ENCODE data around the gene WASL. TPM values are rescaled to one million over a fixed set of nuclear protein-coding genes. Genes with fewer than 3 reads are reported as not detected.

WASL gene
- 22.2 and 23.8 TPM in 2 replicates for total RNA-seq

DNA sequence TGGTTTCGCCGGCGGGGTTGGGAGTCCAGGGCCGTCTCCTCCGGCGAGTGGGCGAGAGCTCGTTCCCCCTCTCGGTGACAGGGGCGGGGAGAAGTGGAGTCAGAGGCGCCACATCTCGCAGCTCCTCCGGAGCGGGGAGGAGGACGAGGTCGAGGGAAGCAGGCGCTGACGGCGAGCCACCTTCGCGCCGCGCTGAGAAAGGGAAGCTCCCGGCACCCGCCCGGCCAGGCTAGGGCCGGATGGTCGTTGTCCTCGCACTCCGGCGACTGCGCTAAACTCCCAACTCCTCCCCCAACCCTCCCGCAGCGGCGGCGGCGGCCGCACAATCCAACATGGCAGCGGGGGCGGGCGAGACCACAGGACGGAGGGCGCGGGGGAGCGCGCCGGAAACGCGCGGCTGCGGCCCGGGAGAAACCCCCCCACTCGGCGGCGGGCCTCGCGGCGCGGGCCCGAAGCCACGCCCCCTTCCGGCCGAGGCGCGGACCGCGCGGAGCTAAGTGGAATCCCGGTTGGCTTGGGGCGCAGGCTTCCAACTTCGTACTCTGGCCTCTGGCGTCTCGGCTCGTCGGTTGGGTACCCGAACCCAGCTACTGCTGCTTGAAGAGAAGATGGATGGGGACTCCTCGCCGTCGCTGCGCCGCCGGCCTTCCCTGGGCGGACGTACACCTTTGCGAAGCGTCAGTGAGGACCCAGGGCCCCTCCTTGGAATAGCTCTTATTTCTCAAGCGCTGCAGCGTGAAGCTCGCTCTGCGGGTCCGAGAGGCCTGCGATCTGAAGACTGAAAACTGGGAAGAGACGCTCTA is at the start of gene WASL:
Gene WASL, minus strand, starts transcription at position 270 of the 803 bp plus-strand sequence. Its CDS starts 269 bp downstream, at position 1.

DNA sequence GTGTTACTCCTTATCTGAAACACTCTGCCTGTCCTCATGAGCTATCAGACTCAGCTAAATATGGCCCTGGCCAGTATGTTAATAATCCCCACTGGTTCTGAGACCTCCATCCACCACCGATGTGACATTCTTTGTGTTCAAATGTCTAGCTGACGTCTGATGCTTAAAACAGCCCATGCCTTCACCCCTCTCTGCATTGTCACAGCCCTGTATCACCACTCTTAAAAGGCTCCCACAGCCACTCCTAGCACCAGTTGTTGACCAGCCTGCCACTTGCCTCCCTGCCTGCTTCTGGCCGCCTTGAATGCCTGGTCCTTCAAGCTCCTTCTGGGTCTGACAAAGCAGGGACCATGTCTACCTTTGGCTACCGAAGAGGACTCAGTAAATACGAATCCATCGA is 93.2 kb downstream of the WASL start, which contains the start of gene LMOD2:
Gene LMOD2, plus strand, starts transcription at position 253 of the 400 bp plus-strand sequence. Its CDS starts 98 bp downstream, at position 351.

Other genes with a start within 250 kb of the WASL start
- gene IQUB, start 214.4 kb downstream of the WASL start, total RNA-seq = under 0.01 and 0.54 TPM in 2 replicates
- gene NDUFA5, start 191.2 kb downstream of the WASL start, total RNA-seq = 28.5 and 30.5 TPM in 2 replicates
- not detected in 2 replicates for gene ASB15, start 147.2 kb downstream of the WASL start, total RNA-seq
- not detected in 2 replicates for gene LMOD2, start 93.1 kb downstream of the WASL start, total RNA-seq
- 0.16 TPM in 1 of 2 replicates, not detected in the other for gene HYAL4, start 96.2 kb upstream of the WASL start, total RNA-seq
- gene SPAM1, start 176.2 kb upstream of the WASL start, total RNA-seq = not detected in 2 replicates